GM18502 (cell line): ENCODE results near the gene DDR1.

Experiments
- ATAC-seq: cut with Tn5 transposase; IDR thresholded peaks from one replicate; pipeline ENCODE4 v1.9.1; 2021; ENCODE audit warnings: mild to moderate bottlenecking; ENCODE audit not compliant: unreplicated experiment, poor library complexity

DDR1 gene

GRCh38 chr6:30879684-30880427 is 4.5 kb upstream of the DDR1 start:
- ATAC-seq: no peak

GRCh38 chr6:30880698-30881252 is 3.5 kb upstream of the DDR1 start:
- ATAC-seq: no peak

GRCh38 chr6:30881392-30882203 is 2.7 kb upstream of the DDR1 start:
- no peak for ATAC-seq

- ATAC-seq: no peak
These were observed 2.0 kb upstream of the DDR1 start for GRCh38 chr6:30882204-30882758.

GRCh38 chr6:30882759-30883684 is 1.3 kb upstream of the DDR1 start:
- no peak for ATAC-seq

- ATAC-seq: no peak
These were observed 482 bp downstream of the DDR1 start for GRCh38 chr6:30884521-30885480.

GRCh38 chr6:30885481-30885998 is 1.2 kb downstream of the DDR1 start:
- no peak for ATAC-seq

- ATAC-seq: no peak
These were observed 1.9 kb downstream of the DDR1 start for GRCh38 chr6:30885999-30886896.

GRCh38 chr6:30886897-30887255 is 2.6 kb downstream of the DDR1 start:
- ATAC-seq: no peak

GRCh38 chr6:30887901-30888815 is 3.8 kb downstream of the DDR1 start:
- no peak for ATAC-seq

GRCh38 chr6:30888816-30889495 is 4.6 kb downstream of the DDR1 start:
- no peak for ATAC-seq

- no peak for ATAC-seq
These were observed 5.2 kb downstream of the DDR1 start for GRCh38 chr6:30889496-30889885.

- no peak for ATAC-seq
These were observed 5.8 kb downstream of the DDR1 start for GRCh38 chr6:30889921-30890645.

- ATAC-seq: no peak
These were observed 6.5 kb downstream of the DDR1 start for GRCh38 chr6:30890646-30891449.

- no peak for ATAC-seq
These were observed 7.1 kb downstream of the DDR1 start for GRCh38 chr6:30891450-30891723.
